ENCODE measurements around the gene CA12.
A peak's percentile ranks its signal among the peaks of the same experiment; 100 is the strongest.

CA12 gene

GRCh38 chr15:63292771-63293170 lies 88.9 kb downstream of the CA12 start:
- in situ Hi-C loops (cut with MboI; ENCODE audit: low pct_unique_long_range_greater_than_20kb, low sequenced_read_pairs) = no loop called here
- DNase-seq = no peak

GRCh38 chr15:63292241-63292640 lies 89.4 kb downstream of the CA12 start:
- DNase-seq = no peak
- in situ Hi-C loops (cut with MboI; ENCODE audit: low pct_unique_long_range_greater_than_20kb, low sequenced_read_pairs) = no loop called here

- in situ Hi-C loops (cut with MboI; ENCODE audit: low pct_unique_long_range_greater_than_20kb, low sequenced_read_pairs) = no loop called here
These were observed 90.1 kb downstream of the CA12 start for GRCh38 chr15:63291507-63291906.

GRCh38 chr15:63288778-63289378 lies 92.8 kb downstream of the CA12 start:
- in situ Hi-C loops (cut with MboI; ENCODE audit: low pct_unique_long_range_greater_than_20kb, low sequenced_read_pairs) = no loop called here

More at GRCh38 chr15:63291507-63291906, 90.1 kb downstream of the CA12 start:
- DNase-seq = no peak

DNA sequence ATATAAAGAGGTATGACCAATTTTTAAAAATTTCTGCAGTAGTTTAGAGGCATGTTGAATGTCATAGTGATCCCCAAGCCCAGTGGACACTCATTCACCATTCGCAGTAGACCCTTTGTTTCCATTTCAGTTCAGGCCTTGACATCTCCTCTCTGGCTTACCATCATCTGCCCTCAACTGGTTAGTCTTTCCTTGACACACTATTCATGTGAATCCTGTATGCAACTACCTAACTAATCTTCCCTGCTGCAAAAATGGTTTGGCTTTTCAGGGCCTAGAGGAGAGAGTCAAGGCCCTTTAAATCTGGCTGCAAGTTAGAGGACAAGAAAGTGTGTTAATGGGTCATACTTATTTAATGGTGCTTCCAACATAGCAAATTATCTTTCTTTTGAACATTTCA lies 93.3 kb downstream of the CA12 start:
- in situ Hi-C loops (cut with MboI; ENCODE audit: low pct_unique_long_range_greater_than_20kb, low sequenced_read_pairs) = no loop called here
- DNase-seq = no peak

More at GRCh38 chr15:63288778-63289378, 92.8 kb downstream of the CA12 start:
- DNase-seq = peak; percentile 86

DNA sequence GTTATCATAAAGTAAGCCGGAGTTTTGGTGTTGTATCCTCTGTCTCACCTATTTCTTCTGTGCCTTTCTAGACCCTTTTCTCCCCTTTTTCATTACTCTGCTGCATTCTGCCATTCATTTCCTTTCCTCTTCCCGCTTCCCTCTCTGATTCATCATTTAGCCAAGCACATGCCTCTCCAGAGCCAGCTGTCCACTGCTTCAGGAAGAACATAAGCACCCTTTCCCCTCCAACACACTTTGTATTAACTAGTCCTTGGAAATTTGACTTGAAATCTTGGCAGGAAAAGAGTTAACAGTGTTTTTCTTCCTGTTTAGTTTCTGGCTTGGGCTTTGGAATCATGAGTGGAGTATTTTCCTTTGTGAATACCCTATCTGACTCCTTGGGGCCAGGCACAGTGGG lies 94.5 kb downstream of the CA12 start:
- DNase-seq = no peak
- in situ Hi-C loops (cut with MboI; ENCODE audit: low pct_unique_long_range_greater_than_20kb, low sequenced_read_pairs) = no loop called here

- in situ Hi-C loops (cut with MboI; ENCODE audit: low pct_unique_long_range_greater_than_20kb, low sequenced_read_pairs) = no loop called here
- DNase-seq = no peak
These were observed 97.3 kb downstream of the CA12 start for GRCh38 chr15:63284335-63284734.

DNA sequence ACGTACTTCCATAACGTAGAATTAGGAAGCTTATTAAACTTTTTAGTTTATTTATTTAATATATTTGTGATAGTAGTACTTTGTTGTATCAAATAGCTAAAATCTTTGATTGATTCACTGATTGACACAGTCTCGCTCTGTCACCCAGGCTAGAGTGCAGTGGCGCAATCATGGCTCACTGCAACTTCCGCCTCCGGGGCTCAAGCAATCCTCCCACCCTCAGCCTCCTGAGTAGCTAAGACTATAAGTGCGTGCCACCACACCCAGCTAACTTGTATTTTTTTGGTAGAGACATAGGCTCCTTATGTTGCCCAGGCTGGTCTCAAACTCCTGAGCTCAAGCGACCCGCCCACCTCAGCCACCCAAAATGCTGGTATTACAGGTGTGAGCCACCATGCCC lies 98.5 kb downstream of the CA12 start:
- peak; percentile 51 for DNase-seq
- in situ Hi-C loops (cut with MboI; ENCODE audit: low pct_unique_long_range_greater_than_20kb, low sequenced_read_pairs) = no loop called here

GRCh38 chr15:63277893-63278456 lies 103.7 kb downstream of the CA12 start:
- peak; percentile 11 for DNase-seq

GRCh38 chr15:63277038-63277892 lies 104.4 kb downstream of the CA12 start, which contains the start of gene APH1B:
APH1B (plus strand) TSS chr15:63277605; CDS start chr15:63277624, 19 bp downstream.
- DNase-seq = peak; percentile 88
- in situ Hi-C loops (cut with MboI; ENCODE audit: low pct_unique_long_range_greater_than_20kb, low sequenced_read_pairs) = no loop called here

More at GRCh38 chr15:63277893-63278456, 103.7 kb downstream of the CA12 start:
- in situ Hi-C loops (cut with MboI; ENCODE audit: low pct_unique_long_range_greater_than_20kb, low sequenced_read_pairs) = no loop called here

DNA sequence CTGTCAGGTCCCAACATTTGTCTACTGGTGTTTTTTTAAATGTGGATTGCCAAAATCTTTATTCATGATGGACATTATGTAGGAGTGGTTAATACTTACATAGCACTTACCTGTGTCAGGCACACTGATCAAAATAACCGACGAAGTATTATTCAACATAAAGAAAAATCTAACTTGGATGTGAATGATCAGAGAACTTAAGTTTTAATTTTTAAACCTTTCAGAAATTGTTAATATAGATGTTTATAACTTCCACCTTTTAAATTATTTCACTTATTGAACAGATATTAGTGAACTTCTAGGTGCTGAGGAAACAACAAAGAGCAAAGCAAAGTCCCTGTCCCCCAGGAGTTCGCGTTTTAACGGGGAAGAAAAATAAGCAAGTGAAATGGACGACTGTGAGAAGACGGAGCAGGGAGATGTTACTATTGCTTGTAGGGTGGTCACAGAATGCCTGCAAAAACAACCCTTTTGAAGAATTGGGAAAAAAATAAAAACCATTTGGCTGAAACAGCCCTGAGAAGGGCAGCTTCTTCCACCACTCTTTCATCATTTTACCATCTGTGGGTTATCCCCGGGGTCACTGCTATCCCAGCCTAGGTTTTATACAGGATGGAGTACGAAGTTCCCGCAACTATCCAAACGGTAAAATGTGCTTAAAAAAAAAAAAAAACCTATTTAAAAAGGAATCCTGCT lies 105.2 kb downstream of the CA12 start:
- in situ Hi-C loops (cut with MboI; ENCODE audit: low pct_unique_long_range_greater_than_20kb, low sequenced_read_pairs) = no loop called here
- DNase-seq = no peak

- in situ Hi-C loops (cut with MboI; ENCODE audit: low pct_unique_long_range_greater_than_20kb, low sequenced_read_pairs) = no loop called here
- DNase-seq = peak; percentile 55
These were observed 107.2 kb downstream of the CA12 start for GRCh38 chr15:63274427-63274826.
